GM19328 (cell line): ENCODE measurements around the gene OOSP2.

Experiments
- ATAC-seq: cut with Tn5 transposase; IDR thresholded peaks from one replicate; pipeline ENCODE4 v1.9.1; 2021; ENCODE audit warnings: mild to moderate bottlenecking, moderate library complexity; ENCODE audit not compliant: unreplicated experiment

Gene OOSP2

DNA sequence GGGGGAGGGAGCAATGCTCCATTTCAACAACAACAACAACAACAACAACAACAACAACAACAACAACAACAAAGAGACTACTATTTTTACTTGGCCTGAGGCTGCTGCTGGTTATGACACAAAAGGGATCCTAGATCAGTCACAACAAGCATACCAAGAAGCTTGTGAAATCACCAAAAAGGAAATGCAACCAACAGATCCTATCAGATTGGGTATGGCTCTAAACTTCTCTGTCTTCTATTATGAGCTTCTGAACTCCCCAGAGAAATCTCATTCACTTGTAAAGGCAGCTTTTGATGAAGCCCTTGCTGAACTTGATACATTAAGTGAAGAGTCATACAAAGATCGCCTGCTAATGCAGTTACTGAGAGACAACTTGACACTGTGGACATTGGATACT is 37.8 kb downstream of the OOSP2 start:
- ATAC-seq: no peak

DNA sequence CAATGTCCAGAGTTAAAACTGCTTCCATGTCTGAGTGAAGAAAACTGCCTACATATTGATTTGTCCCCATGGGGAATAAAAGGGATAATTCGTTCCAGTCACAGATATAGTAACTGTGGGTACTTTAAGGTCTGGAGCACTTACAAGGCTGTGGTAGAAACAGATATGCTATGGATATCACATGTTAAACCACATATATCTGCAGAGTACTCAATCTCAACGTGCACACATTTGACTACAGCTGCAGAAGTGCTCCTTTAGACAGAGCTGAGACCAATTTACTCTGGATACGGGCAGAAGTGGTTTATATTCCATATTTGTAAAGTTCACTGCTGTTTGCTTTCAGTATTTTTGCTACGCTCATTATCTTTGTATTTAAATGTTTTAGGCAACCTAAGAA is 38.5 kb downstream of the OOSP2 start:
- ATAC-seq: no peak

DNA sequence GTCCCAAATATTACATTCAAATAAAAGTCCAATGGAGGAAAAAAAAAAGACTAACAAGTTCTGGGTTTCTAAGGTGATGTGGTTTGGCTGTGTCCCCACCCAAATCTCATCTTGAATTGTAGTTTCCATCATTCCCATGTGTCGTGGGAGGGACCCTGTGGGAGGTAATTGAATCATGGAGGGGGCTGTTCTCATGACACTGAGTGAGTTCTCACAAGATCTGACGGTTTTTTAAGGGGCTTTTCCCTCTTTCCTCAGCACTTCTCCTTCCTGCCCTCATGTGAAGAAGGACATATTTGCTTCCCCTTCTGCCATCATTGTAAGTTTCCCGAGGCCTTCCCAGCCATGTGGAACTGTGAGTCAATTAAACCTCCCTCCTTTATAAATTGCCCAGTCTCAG is 40.3 kb downstream of the OOSP2 start:
- ATAC-seq: no peak

DNA sequence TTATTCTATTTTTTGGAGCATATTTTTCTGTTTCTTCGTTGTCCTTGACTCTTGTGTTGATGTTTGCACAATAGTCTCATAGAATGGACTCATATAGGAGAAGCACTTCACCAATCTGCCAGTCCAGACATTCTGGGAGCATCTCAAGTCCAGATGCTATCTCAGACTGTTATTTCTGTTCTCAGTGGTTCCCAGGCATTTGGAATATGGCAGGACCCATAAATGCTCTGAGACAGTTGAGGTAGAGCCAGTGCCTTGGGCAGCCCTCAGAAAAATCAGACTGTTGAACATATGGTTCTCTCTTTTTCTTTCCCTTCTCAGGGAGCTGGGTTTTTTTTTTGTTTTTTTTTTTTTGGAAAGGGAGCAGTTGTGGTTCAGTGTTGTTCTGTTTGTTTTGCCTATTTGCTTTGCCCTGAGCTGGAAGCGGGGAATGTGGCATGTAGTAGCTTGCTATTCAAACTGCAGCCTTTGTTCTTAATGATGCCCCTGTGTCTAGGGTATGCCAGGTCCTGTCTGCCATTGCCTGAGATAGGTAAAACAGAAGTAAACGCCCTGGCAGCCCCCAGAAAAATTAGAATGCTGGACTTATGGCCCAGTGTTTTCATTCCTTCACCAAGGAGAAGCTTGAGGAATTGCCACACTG is 44.5 kb downstream of the OOSP2 start:
- ATAC-seq: no peak

DNA sequence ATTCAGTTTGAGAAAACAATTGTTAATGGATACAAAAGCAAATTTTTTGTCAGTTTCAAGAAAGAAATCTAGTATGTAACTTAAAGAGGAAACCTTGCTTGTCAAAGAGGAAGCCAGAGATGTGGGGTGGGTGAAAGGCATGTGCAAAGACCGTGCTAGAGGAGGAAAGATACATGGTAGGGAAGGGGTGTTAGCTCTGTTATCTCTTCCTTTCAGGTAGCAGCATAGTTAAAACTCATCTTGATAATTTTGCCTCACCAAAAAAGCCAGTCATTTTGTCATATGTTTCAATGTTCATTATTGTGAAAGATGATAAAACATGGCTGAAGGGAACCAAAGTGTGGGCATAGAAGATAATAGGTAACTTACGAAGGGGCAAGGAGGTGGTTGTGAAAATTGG is 45.7 kb downstream of the OOSP2 start:
- no peak for ATAC-seq

DNA sequence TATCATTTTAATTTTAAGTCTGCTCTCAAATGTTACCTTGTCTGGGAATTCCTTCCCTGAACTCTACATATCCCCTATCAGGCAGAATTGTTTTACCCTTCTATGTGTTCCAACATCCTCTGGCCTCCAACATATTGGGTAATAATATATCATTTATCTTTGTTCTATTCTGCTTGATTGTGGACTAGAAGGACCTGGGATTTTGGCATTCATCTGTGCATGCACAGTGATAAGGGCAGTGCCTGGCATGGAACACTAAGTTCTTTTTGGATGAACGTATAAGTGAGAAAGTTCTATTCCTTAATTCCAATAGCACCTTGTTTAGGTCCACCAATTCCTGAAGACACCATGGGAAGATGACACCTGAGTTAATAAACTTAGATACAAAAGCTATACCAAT is 47.0 kb downstream of the OOSP2 start:
- no peak for ATAC-seq

DNA sequence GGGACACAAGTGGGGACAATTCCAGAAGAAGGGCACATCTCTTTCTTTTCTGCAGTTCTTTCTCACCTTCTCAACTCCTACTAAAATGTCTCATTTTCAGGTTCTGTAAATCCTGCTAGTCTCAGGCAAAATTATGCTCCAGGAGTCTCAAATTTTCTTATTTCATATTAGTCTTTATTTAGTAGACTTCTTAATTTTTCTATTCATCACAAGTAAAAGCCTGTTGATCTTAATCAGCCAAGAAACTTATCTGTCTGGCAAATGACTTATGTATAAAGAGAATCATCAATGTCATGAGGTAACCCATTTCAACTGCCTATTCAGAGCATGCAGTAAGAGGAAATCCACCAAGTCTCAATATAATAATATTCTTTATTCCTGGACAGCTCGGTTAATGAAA is 48.2 kb downstream of the OOSP2 start, which contains the start of gene MS4A2:
Gene MS4A2, plus strand, starts transcription at position 301 of the 400 bp plus-strand sequence. CDS start 102 bp downstream, outside the sequence.
- ATAC-seq: no peak

DNA sequence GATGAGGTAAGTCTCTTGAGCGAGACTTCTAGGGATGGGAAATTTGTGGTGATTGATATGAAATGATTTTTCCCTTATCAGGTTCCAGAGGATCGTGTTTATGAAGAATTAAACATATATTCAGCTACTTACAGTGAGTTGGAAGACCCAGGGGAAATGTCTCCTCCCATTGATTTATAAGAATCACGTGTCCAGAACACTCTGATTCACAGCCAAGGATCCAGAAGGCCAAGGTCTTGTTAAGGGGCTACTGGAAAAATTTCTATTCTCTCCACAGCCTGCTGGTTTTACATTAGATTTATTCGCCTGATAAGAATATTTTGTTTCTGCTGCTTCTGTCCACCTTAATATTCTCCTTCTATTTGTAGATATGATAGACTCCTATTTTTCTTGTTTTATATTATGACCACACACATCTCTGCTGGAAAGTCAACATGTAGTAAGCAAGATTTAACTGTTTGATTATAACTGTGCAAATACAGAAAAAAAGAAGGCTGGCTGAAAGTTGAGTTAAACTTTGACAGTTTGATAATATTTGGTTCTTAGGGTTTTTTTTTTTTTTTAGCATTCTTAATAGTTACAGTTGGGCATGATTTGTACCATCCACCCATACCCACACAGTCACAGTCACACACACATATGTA is 55.4 kb downstream of the OOSP2 start:
- ATAC-seq: no peak

DNA sequence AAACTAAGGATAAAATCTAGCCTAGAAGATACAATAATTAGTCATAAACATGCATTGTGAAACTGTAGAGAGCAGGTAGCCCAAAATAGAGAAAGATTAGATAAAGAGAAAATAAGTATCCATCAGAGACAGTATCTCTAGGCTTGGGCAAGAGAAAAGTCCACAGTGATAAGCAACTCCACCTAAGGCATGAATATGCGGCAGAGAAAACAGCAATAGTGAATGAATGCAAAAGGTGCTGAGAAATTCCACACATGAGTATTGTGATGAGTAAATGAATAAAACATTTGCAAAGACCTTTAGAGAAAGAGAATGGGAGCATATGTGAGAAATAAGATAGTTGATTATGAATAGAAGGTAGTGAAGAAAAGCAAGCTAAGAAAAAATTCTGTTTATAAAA is 57.0 kb downstream of the OOSP2 start:
- no peak for ATAC-seq
